ENCODE data around the gene DSCAML1. TPM values are rescaled to one million over a fixed set of nuclear protein-coding genes. Genes with fewer than 3 reads are reported as not detected.

The DSCAML1 gene
- total and polyA plus RNA-seq, 10 of the 15 experiments (the other 5 are each of a cell fraction or from before 2014, with no cell fraction given), result 0.03 to 0.18 (median 0.06) TPM; not detected in 1

GRCh38 chr11:117606211-117606610, 190.8 kb downstream of the DSCAML1 start (continued):
- TF ChIP-seq HDGF (IDR thresholded peaks at IDR 0.05) (no peak), PML (IDR thresholded peaks at IDR 0.05; ENCODE audit: low read length) (no peak), BACH1 (IDR thresholded peaks at IDR 0.05; ENCODE audit: borderline replicate concordance) (no peak), MYB (IDR thresholded peaks at IDR 0.05; ENCODE audit: borderline replicate concordance, low read depth, low read length) (no peak), TBL1XR1 (IDR thresholded peaks at IDR 0.05; ENCODE audit: low read depth, low read length) (no peak), RCOR1 (conservative IDR thresholded peaks at IDR 0.05; ENCODE audit: low read depth, low read length) (0 out of 2 replicates have a peak, but pooled peaks have one; percentile 21), CBX5 (IDR thresholded peaks at IDR 0.05; ENCODE audit: low read depth) (no peak), CBFB (IDR thresholded peaks at IDR 0.05; ENCODE audit: low read depth) (no peak), BCL11A (IDR thresholded peaks at IDR 0.05; ENCODE audit: low read depth, low read length) (no peak), TARDBP (IDR thresholded peaks at IDR 0.05; ENCODE audit: borderline replicate concordance) (no peak), ZSCAN29 (IDR thresholded peaks at IDR 0.05) (no peak), BHLHE40 (IDR thresholded peaks at IDR 0.05; ENCODE audit: borderline replicate concordance in 1 of 2, low read depth in 2 of 2, low read length in 1 of 2) (peak in 1 of 2 experiments; percentile 8; a peak in 1 of 4 replicates), SREBF1 (IDR thresholded peaks at IDR 0.05; ENCODE audit: low read length) (no peak), ATF2 (IDR thresholded peaks at IDR 0.05; ENCODE audit: low read length) (0 out of 2 replicates have a peak, but pooled peaks have one; percentile 38), MLLT1 (IDR thresholded peaks at IDR 0.05) (no peak), TCF7 (IDR thresholded peaks at IDR 0.05; ENCODE audit: borderline replicate concordance) (peak; percentile 66; the same call in 1 of the 2 replicates), MYC (IDR thresholded peaks at IDR 0.05; ENCODE audit: insufficient read depth, insufficient read length, insufficient replicate concordance, low read length, severe bottlenecking) (no peak), ZBTB4 (CRISPR knock-in tag; IDR thresholded peaks at IDR 0.05) (no peak), RFX5 (IDR thresholded peaks at IDR 0.05; ENCODE audit: low read depth, low read length) (no peak), NFIC (IDR thresholded peaks at IDR 0.05; ENCODE audit: low read depth, low read length) (0 out of 2 replicates have a peak, but pooled peaks have one; percentile 37), MEF2B (IDR thresholded peaks at IDR 0.05; ENCODE audit: partially characterized antibody, poor library complexity, severe bottlenecking) (peak; percentile 23), PBX3 (IDR thresholded peaks at IDR 0.05; ENCODE audit: insufficient replicate concordance, low read depth, low read length) (peak; percentile 24), SP1 (IDR thresholded peaks at IDR 0.05; ENCODE audit: low read depth, low read length) (no peak), TCF12 (IDR thresholded peaks at IDR 0.05; ENCODE audit: low read depth, low read length) (no peak), MEF2A (IDR thresholded peaks at IDR 0.05; ENCODE audit: insufficient read depth, low read depth, low read length) (peak; percentile 66; the same call in 1 of the 2 replicates), SMC3 (IDR thresholded peaks at IDR 0.05; ENCODE audit: borderline replicate concordance, low read length) (0 out of 2 replicates have a peak, but pooled peaks have one; percentile 2)

Measured in GM12878 (cell line).